ENCODE results near the gene PLEK2. TPM values are rescaled to one million over a fixed set of nuclear protein-coding genes. Genes with fewer than 3 reads are reported as not detected.
"Not testable (repeated sequence)": the region's sequence is repeated elsewhere in the genome, so short reads cannot be mapped to it uniquely, and the experiment has no call there.

PLEK2 gene
- total and polyA plus RNA-seq, 10 donors: 0.18 to 2.1 (median 0.76) TPM; not detected in 3

DNA sequence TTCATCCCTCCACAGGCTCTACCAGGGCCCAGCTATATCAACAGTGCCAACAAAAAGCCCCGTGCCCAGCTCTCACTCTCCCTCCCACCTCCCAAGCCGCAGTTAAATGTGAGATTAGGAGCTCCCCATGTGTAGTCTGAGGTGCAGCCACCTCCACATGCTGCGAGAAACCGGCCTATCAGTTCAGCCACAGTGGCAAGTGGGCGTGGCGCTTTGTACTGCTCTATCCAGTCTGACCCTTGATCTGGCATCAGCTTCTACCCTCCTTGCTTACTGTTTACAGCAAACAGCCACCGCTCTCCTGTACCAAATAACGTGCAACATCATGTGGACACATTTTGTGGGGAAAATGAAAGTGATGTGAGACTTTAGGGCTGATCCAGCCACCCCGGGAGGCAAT is 1.7 kb downstream of the PLEK2 start:
- peaks cover 0 to 17% (median 10%) of the 10 kb centered on the region in 6 donors for H3K4me1 ChIP-seq
- no peak overlapping the region for H3K4me3 ChIP-seq
- peaks cover 0 to 24% (median 13%) of the 10 kb centered on the region in 7 donors for H3K27me3 ChIP-seq (replicated peaks in 1 of 7)
- intact Hi-C loops (cut with DNase I; ENCODE audit: low total_unique reads): no loop called here
- TF ChIP-seq POLR2AphosphoS5 (IDR thresholded peaks at IDR 0.05) (no peak), POLR2A (IDR thresholded peaks at IDR 0.05) (no peak)
- TF ChIP-seq, protein P1, sequence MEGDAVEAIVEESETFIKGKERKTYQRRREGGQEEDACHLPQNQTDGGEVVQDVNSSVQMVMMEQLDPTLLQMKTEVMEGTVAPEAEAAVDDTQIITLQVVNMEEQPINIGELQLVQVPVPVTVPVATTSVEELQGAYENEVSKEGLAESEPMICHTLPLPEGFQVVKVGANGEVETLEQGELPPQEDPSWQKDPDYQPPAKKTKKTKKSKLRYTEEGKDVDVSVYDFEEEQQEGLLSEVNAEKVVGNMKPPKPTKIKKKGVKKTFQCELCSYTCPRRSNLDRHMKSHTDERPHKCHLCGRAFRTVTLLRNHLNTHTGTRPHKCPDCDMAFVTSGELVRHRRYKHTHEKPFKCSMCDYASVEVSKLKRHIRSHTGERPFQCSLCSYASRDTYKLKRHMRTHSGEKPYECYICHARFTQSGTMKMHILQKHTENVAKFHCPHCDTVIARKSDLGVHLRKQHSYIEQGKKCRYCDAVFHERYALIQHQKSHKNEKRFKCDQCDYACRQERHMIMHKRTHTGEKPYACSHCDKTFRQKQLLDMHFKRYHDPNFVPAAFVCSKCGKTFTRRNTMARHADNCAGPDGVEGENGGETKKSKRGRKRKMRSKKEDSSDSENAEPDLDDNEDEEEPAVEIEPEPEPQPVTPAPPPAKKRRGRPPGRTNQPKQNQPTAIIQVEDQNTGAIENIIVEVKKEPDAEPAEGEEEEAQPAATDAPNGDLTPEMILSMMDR (IDR thresholded peaks at IDR 0.05 in 8 of 11, conservative IDR thresholded peaks at IDR 0.05 in 3 of 11): no peak
- no peaks in the 10 kb centered on the region for H3K9me3 ChIP-seq
- no peaks in the 10 kb centered on the region for H3K36me3 ChIP-seq
- no peak for DNase-seq
- H3K27ac ChIP-seq: no peak overlapping the region
- 85 to 93% (median 89%) methylated on average over 9 of the region's 9 CpGs for WGBS, 5 donors

DNA sequence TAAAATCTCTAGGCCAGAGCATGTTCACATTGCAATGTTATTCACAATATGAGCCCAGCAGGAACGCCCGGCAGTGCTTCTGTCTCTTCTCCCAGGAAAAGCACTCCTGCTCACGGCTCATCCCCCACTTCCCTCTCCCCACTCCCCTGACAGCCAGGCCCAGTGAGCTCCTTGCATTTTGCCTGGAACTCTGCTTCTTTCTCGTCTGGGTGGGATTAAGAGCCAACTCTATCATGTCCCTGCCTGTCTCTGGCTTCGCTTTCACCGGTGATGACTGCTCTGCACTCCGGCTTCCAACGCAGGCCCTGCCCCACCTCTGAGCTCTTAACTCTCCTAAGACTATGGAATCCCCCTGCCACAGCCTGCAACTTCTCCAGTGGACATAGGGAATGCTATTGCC is 2.5 kb downstream of the PLEK2 start:
- Histone ChIP-seq H3K36me3 (no peaks in the 10 kb centered on the region), H3K27ac (no peak overlapping the region), H3K4me1 (peaks cover 0 to 17% (median 10%) of the 10 kb centered on the region in 6 donors), H3K9me3 (no peaks in the 10 kb centered on the region), H3K27me3 (replicated peaks in 1 of 7) (peaks cover 0 to 24% (median 13%) of the 10 kb centered on the region in 7 donors), H3K4me3 (no peak overlapping the region)
- TF ChIP-seq, protein P1 (IDR thresholded peaks at IDR 0.05 in 8 of 11, conservative IDR thresholded peaks at IDR 0.05 in 3 of 11): no peak
- no peak for TF ChIP-seq POLR2AphosphoS5 (IDR thresholded peaks at IDR 0.05)
- no peak for TF ChIP-seq POLR2A (IDR thresholded peaks at IDR 0.05)
- intact Hi-C loops (cut with DNase I; ENCODE audit: low total_unique reads): no loop called here
- DNase-seq: no peak
- 76 to 90% (median 86%) methylated on average over 8 of the region's 8 CpGs for WGBS, 5 donors

DNA sequence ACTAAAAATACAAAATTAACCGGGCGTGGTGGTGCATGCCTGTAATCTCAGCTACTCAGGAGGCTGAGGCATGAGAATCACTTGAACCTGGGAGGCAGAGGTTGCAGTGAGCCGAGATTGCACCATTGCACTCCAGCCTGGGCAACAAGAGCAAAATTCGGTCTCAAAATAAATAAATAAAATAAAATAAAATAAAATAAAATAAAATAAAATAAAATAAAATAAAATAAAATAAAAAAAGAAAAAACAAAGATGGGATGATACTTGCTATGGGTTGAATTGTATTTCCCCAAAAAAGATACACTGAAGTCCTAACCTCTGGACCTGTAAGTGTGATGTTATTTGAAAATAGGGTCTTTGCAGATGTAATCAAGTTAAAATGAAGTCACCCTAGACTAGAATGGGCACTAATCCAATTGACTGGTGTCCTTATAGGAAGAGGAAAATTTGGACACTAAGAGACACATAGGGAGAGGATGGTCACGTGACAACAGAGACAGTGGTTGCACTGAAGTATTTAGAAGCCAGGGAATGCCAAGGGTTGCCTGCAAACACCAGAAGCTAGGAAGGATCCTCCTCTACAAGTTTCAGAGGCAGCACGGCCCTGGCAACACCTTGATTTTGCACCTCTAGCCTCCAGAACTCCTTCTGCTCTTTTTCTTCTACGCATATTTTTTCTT is 3.7 kb downstream of the PLEK2 start:
- H3K4me3 ChIP-seq; H3K36me3 ChIP-seq; DNase-seq; H3K27ac ChIP-seq; intact Hi-C loops (cut with DNase I; ENCODE audit: low total_unique reads); H3K9me3 ChIP-seq: not testable (repeated sequence)
- Histone ChIP-seq H3K4me1 (peaks cover 0 to 13% (median 10%) of the 10 kb centered on the region in 6 donors), H3K27me3 (replicated peaks in 1 of 7) (peaks cover 0 to 24% (median 13%) of the 10 kb centered on the region in 7 donors)
- 81 to 91% (median 85%) methylated on average over 7 of the region's 7 CpGs for WGBS, 5 donors

DNA sequence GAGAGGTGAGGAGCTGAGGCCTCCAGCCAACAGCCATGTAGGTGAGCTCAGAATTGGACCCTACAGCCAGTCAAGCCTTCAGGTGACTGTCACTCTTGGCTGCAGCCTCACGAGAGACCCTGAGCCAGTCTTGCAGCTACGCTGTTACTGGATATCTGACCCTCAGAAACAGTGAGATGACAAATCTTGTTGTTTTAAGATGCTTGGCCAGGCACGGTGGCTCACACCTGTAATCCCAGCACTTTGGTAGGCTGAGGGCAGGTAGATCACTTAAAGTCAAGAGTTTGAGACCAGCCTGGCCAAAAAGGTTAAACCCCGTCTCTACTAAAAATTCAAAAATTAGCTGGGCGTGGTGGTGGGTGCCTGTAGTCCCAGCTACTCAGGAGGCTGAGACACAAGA is 6.2 kb downstream of the PLEK2 start:
- no peak overlapping the region for H3K27ac ChIP-seq
- peaks cover 0 to 2% (median 0%) of the 10 kb centered on the region in 7 donors for H3K27me3 ChIP-seq (replicated peaks in 1 of 7)
- DNase-seq: no peak
- no peaks in the 10 kb centered on the region for H3K36me3 ChIP-seq
- no peaks in the 10 kb centered on the region for H3K4me1 ChIP-seq
- intact Hi-C loops (cut with DNase I; ENCODE audit: low total_unique reads): no loop called here
- no peak overlapping the region for H3K4me3 ChIP-seq
- WGBS, 5 donors: 90 to 98% (median 93%) methylated on average over 5 of the region's 5 CpGs
- TF ChIP-seq POLR2AphosphoS5 (IDR thresholded peaks at IDR 0.05) (no peak), POLR2A (IDR thresholded peaks at IDR 0.05) (no peak)
- TF ChIP-seq, protein P1 (IDR thresholded peaks at IDR 0.05 in 8 of 11, conservative IDR thresholded peaks at IDR 0.05 in 3 of 11): no peak
- H3K9me3 ChIP-seq: peaks cover 0 to 4% (median 0%) of the 10 kb centered on the region in 8 donors

Data from spleen (tissue), 11 donors.